H1 (cell line): Measurements from ENCODE around the gene ADGRV1. TPM values are rescaled to one million over a fixed set of nuclear protein-coding genes. Genes with fewer than 3 reads are reported as not detected.

Experiments
- CTCF ChIA-PET: fragments of 300-600 bp; sonication (Branson Sonifier 250); formaldehyde crosslinking; loops from one replicate; lab custom pipeline; 2021; ENCODE audit not compliant: partially characterized antibody; lab: Charles Lee
- POLR2A ChIA-PET: fragments of 300-600 bp; sonication (Branson Sonifier 250); formaldehyde crosslinking; loops from one replicate; lab custom pipeline; 2021; ENCODE audit warnings: inconsistent platforms; ENCODE audit not compliant: partially characterized antibody; lab: Charles Lee
- DNase-seq, 2 experiments: peaks; one replicate each; pipeline versions ENCODE4 v3.0.0 to v3.0.0-alpha.2; 2010 to 2022; ENCODE audit warnings: low spot score in 2 of 2, low read depth in 1 of 2, mixed read lengths in 1 of 2
- FAIRE-seq: peaks from 2 replicates; lab custom pipeline; 2011; peaks lifted over from hg19 to GRCh38; lab: Jason Lieb, UNC
- H2AFZ ChIP-seq: 2 replicates; pipeline ENCODE4 v1.8.1; 2012; ENCODE audit warnings: low read length, inconsistent platforms
- H2AK5ac ChIP-seq: 2 replicates; pipeline ENCODE4 v1.6.1; 2013; ENCODE audit warnings: low read depth, low read length
- H2BK120ac ChIP-seq: replicated peaks from 2 replicates; pipeline ENCODE3; 2013; ENCODE audit warnings: low read depth, low read length, inconsistent platforms
- H2BK12ac ChIP-seq: 2 replicates; pipeline ENCODE4 v1.6.1; 2013; ENCODE audit warnings: low read depth, low read length
- H2BK15ac ChIP-seq: 2 replicates; pipeline ENCODE4 v1.6.1; 2013; ENCODE audit warnings: low read length
- H2BK20ac ChIP-seq: 2 replicates; pipeline ENCODE4 v1.6.1; 2013; ENCODE audit warnings: low read length
- H2BK5ac ChIP-seq: 2 replicates; pipeline ENCODE4 v1.6.1; 2013; ENCODE audit warnings: low read depth, low read length
- H3K14ac ChIP-seq: 2 replicates; pipeline ENCODE4 v1.6.1; 2013; ENCODE audit warnings: inconsistent platforms; ENCODE audit not compliant: insufficient read length
- H3K18ac ChIP-seq: 2 replicates; pipeline ENCODE4 v1.6.1; 2013; ENCODE audit warnings: low read length; ENCODE audit errors: extremely low read depth
- H3K23ac ChIP-seq: 2 replicates; pipeline ENCODE4 v1.6.1; 2013; ENCODE audit warnings: inconsistent platforms; ENCODE audit not compliant: insufficient read length
- H3K23me2 ChIP-seq: 2 replicates; pipeline ENCODE4 v1.6.1; 2013; ENCODE audit warnings: low read depth, low read length
- H3K27ac ChIP-seq: 2 replicates; pipeline ENCODE4 v1.6.1; 2011; ENCODE audit warnings: low read depth, low read length, inconsistent platforms
- H3K27me3 ChIP-seq, 4 experiments: replicated peaks in 1 of 4; 1 replicate in 1 of 4; 2 replicates in 3 of 4; pipeline versions ENCODE4 v1.6.1 to v1.8.1; 2011 to 2013; ENCODE audit warnings: low read length in 3 of 4, mild to moderate bottlenecking in 3 of 4, inconsistent platforms in 2 of 4, mixed read lengths in 2 of 4, moderate library complexity in 1 of 4; ENCODE audit not compliant: control insufficient read depth in 3 of 4, insufficient read depth in 3 of 4; ENCODE audit errors: extremely low read depth in 1 of 4
- H3K36me3 ChIP-seq, 4 experiments: 2 replicates each; pipeline versions ENCODE4 v1.6.1 to v1.8.1; 2011 to 2013; ENCODE audit warnings: mild to moderate bottlenecking in 4 of 4, low read length in 3 of 4, moderate library complexity in 2 of 4, control low read depth in 1 of 4, inconsistent platforms in 1 of 4; ENCODE audit not compliant: insufficient read depth in 4 of 4, control insufficient read depth in 2 of 4
- H3K4ac ChIP-seq: replicated peaks from 2 replicates; pipeline ENCODE3; 2013; ENCODE audit warnings: low read length, low read depth, mixed read lengths, inconsistent platforms; ENCODE audit not compliant: insufficient read length
- H3K4me1 ChIP-seq, 4 experiments: replicated peaks in 1 of 4; 1 replicate in 1 of 4; 2 replicates in 3 of 4; pipeline versions ENCODE4 v1.6.1 to v1.8.1; 2011 to 2013; ENCODE audit warnings: low read length in 3 of 4, inconsistent platforms in 2 of 4, mixed read lengths in 1 of 4; ENCODE audit not compliant: insufficient read depth in 4 of 4, control insufficient read depth in 3 of 4
- H3K4me2 ChIP-seq, 2 experiments: 2 replicates each; pipeline versions ENCODE4 v1.6.1 to v1.8.1; 2011 to 2013; ENCODE audit warnings: low read depth in 2 of 2, low read length in 2 of 2, control low read depth in 1 of 2, inconsistent platforms in 1 of 2, mild to moderate bottlenecking in 1 of 2; ENCODE audit not compliant: insufficient read depth in 1 of 2
- H3K4me3 ChIP-seq, 4 experiments: fragments of 200-600, 300-600 bp in 1 of 4; sonication (generic), shearing (Covaris generic), sonication (Bioruptor Twin) in 1 of 4; 2 replicates each; pipeline versions ENCODE4 v1.5.1 to v1.8.1; 2011 to 2016; ENCODE audit warnings: low read length in 4 of 4, low read depth in 3 of 4, control low read depth in 2 of 4, inconsistent platforms in 2 of 4, mild to moderate bottlenecking in 2 of 4, mixed read lengths in 1 of 4, moderate library complexity in 1 of 4; ENCODE audit not compliant: insufficient read depth in 2 of 4; ENCODE audit errors: extremely low read depth in 1 of 4
- H3K56ac ChIP-seq: replicated peaks from 2 replicates; pipeline ENCODE3; 2013; ENCODE audit warnings: low read depth, mild to moderate bottlenecking, mixed read lengths, low read length, inconsistent platforms; ENCODE audit not compliant: insufficient read length
- H3K79me1 ChIP-seq: 2 replicates; pipeline ENCODE4 v1.6.1; 2013; ENCODE audit warnings: low read depth, low read length, control low read depth
- H3K79me2 ChIP-seq, 2 experiments: 2 replicates each; pipeline versions ENCODE4 v1.6.1 to v1.8.1; 2012 to 2013; ENCODE audit warnings: low read length in 2 of 2, mild to moderate bottlenecking in 2 of 2, inconsistent platforms in 1 of 2; ENCODE audit not compliant: insufficient read depth in 2 of 2, control insufficient read depth in 1 of 2
- H3K9ac ChIP-seq, 4 experiments: replicated peaks in 1 of 4; 1 replicate in 1 of 4; 2 replicates in 3 of 4; pipeline versions ENCODE4 v1.6.1 to v1.8.1; 2011 to 2013; ENCODE audit warnings: low read depth in 3 of 4, low read length in 3 of 4, control low read depth in 2 of 4, mild to moderate bottlenecking in 2 of 4, moderate library complexity in 2 of 4, inconsistent platforms in 1 of 4; ENCODE audit errors: extremely low read depth in 1 of 4
- H3K9me3 ChIP-seq, 2 experiments: 2 replicates each; pipeline versions ENCODE4 v1.6.1 to v1.8.1; 2012 to 2013; ENCODE audit warnings: mild to moderate bottlenecking in 2 of 2, moderate library complexity in 2 of 2, control low read depth in 1 of 2, inconsistent platforms in 1 of 2, low read depth in 1 of 2, low read length in 1 of 2, mixed read lengths in 1 of 2; ENCODE audit not compliant: insufficient read depth in 2 of 2
- H4K20me1 ChIP-seq, 2 experiments: replicated peaks in 1 of 2; 2 replicates each; pipeline versions ENCODE3 to v1.8.1; 2011 to 2013; ENCODE audit warnings: inconsistent platforms in 2 of 2, low read length in 2 of 2, mild to moderate bottlenecking in 1 of 2; ENCODE audit not compliant: insufficient read depth in 2 of 2, control insufficient read depth in 1 of 2
- H4K5ac ChIP-seq: 2 replicates; pipeline ENCODE4 v1.6.1; 2013; ENCODE audit warnings: low read length, low read depth, mixed read lengths, inconsistent platforms; ENCODE audit not compliant: insufficient read length
- H4K8ac ChIP-seq: 2 replicates; pipeline ENCODE4 v1.8.0; 2013; ENCODE audit warnings: mild to moderate bottlenecking, moderate library complexity, low read length, inconsistent platforms; ENCODE audit not compliant: insufficient read depth; ENCODE audit errors: extremely low read depth
- H4K91ac ChIP-seq: replicated peaks from 2 replicates; pipeline ENCODE3; 2013; ENCODE audit warnings: low read length, mixed read lengths, inconsistent platforms; ENCODE audit not compliant: insufficient read length
- CTBP2 ChIP-seq: IDR thresholded peaks from 2 replicates; pipeline ENCODE4 v1.7.0; 2011; ENCODE audit warnings: borderline replicate concordance, mild to moderate bottlenecking, moderate library complexity, mixed read lengths, low read length; ENCODE audit not compliant: insufficient read depth, insufficient read length
- GABPA ChIP-seq: IDR thresholded peaks from 2 replicates; pipeline ENCODE4 v1.6.1; 2011; ENCODE audit warnings: mild to moderate bottlenecking, low read length, moderate library complexity, borderline replicate concordance; ENCODE audit not compliant: insufficient read depth
- HDAC6 ChIP-seq: IDR thresholded peaks from one replicate; pipeline ENCODE4 v1.7.1; 2012; ENCODE audit warnings: low read depth, mild to moderate bottlenecking, inconsistent platforms, low read length, moderate library complexity
- KDM1A ChIP-seq: fragments of 200-600, 300-600 bp; sonication (generic); IDR thresholded peaks from 2 replicates; pipeline ENCODE4 v1.7.1; 2016; ENCODE audit warnings: mild to moderate bottlenecking, low read length, borderline replicate concordance
- PHF8 ChIP-seq: fragments of 200-600 bp; sonication (generic); conservative IDR thresholded peaks from 2 replicates; pipeline ENCODE4 v1.7.1; 2012; ENCODE audit warnings: low read depth, mild to moderate bottlenecking, inconsistent platforms, low read length, moderate library complexity
- POLR2A ChIP-seq, 2 experiments: IDR thresholded peaks; 1 replicate in 1 of 2; 2 replicates in 1 of 2; pipeline ENCODE4 v1.6.1; 2011; ENCODE audit warnings: low read depth in 2 of 2, low read length in 2 of 2, mild to moderate bottlenecking in 2 of 2; ENCODE audit errors: control extremely low read depth in 1 of 2
- RAD21 ChIP-seq, 2 experiments: IDR thresholded peaks in 1 of 2; conservative IDR thresholded peaks in 1 of 2; 2 replicates each; pipeline ENCODE4 v1.6.1; 2011; ENCODE audit warnings: low read depth in 2 of 2, low read length in 2 of 2, improper control_type of control experiment in 1 of 2, inconsistent platforms in 1 of 2, mild to moderate bottlenecking in 1 of 2, moderate library complexity in 1 of 2
- RBBP5 ChIP-seq: IDR thresholded peaks from 2 replicates; pipeline ENCODE4 v1.7.1; 2012; ENCODE audit warnings: low read depth, mild to moderate bottlenecking, inconsistent platforms, low read length, moderate library complexity, borderline replicate concordance
- SIX5 ChIP-seq: IDR thresholded peaks from 2 replicates; pipeline ENCODE4 v1.6.1; 2011; ENCODE audit warnings: mild to moderate bottlenecking, low read depth, low read length
- SP1 ChIP-seq: IDR thresholded peaks from 2 replicates; pipeline ENCODE4 v1.6.1; 2011; ENCODE audit warnings: low read depth, low read length
- SRF ChIP-seq: IDR thresholded peaks from 2 replicates; pipeline ENCODE4 v1.6.1; 2011; ENCODE audit warnings: mild to moderate bottlenecking, low read depth, low read length, moderate library complexity
- TBP ChIP-seq: IDR thresholded peaks from 2 replicates; pipeline ENCODE4 v1.6.1; 2011; ENCODE audit warnings: low read depth, low read length, improper control_type of control experiment
- WGBS, 2 experiments: shearing (Covaris generic) in 1 of 2; methylation state at CpG; one replicate each; pipeline versions ENCODE4 v1.1.6 to v1.1.7; 2013 to 2015; ENCODE audit warnings: low lambda C conversion rate in 2 of 2, mixed read lengths in 2 of 2, inconsistent platforms in 1 of 2, low coverage in 1 of 2, missing lambda C conversion rate in 1 of 2; ENCODE audit not compliant: insufficient replicate concordance in 2 of 2, insufficient coverage in 1 of 2, insufficient read length in 1 of 2; ENCODE audit errors: extremely low coverage in 1 of 2, missing lambda C conversion rate in 1 of 2; 5-methylcytosine and 5-hydroxymethylcytosine counted together
- polyA plus RNA-seq, 7 experiments: library from polyadenylated mRNA; depleted of rRNA in 3 of 7; stranded (reverse) in 5 of 7; unstranded in 2 of 7; fragments of >200 nt in 5 of 7; fragments of 200-250 nt in 2 of 7; gene quantifications; 1 replicate in 5 of 7; 2 replicates in 1 of 7; 4 replicates in 1 of 7; pipeline versions ENCODE4 v1.2.1 to v1.2.3, GENCODE V29; 2011 to 2013; ENCODE audit warnings: missing spikeins in 2 of 7, mixed read lengths in 2 of 7
- total RNA-seq: library from RNA; stranded (reverse); fragmentation: NEBNext Ultra II Directional; extraction: Animal tissue kit (Norgen Biotek cat#: 25700); gene quantifications from 2 replicates; pipeline ENCODE4 v1.2.1, GENCODE V29; 2021

The ADGRV1 gene
- total and polyA plus RNA-seq, 2 of the 8 experiments (the other 6 are each of a cell fraction or from before 2014, with no cell fraction given) = 53.1 to 62.2 TPM

- Histone ChIP-seq H3K79me2 (no peaks in the 10 kb centered on the region), H3K23me2 (no peaks in the 10 kb centered on the region), H2AK5ac (no peak overlapping the region), H2BK20ac (no peak overlapping the region), H3K79me1 (no peaks in the 10 kb centered on the region), H4K20me1 (no peaks in the 10 kb centered on the region), H2BK120ac (no peak overlapping the region), H3K9ac (no peak overlapping the region), H3K18ac (no peak overlapping the region), H2BK15ac (no peak overlapping the region), H2BK12ac (no peak overlapping the region), H3K27me3 (no peaks in the 10 kb centered on the region), H3K4ac (no peak overlapping the region), H3K36me3 (no peaks in the 10 kb centered on the region), H3K56ac (no peak overlapping the region), H4K91ac (no peak overlapping the region), H3K23ac (no peak overlapping the region), H3K4me2 (no peak overlapping the region), H4K5ac (no peak overlapping the region), H3K4me1 (no peaks in the 10 kb centered on the region), H3K4me3 (no peak overlapping the region), H2AFZ (no peak overlapping the region), H2BK5ac (no peak overlapping the region), H3K14ac (no peak overlapping the region), H3K27ac (no peak overlapping the region), H3K9me3 (no peaks in the 10 kb centered on the region), H4K8ac (no peak overlapping the region)
- 90% methylated on average over 3 of the region's 3 CpGs; no CpG with 5 or more reads in 1 of the 2 experiments for WGBS, 2 experiments
- DNase-seq = no peak
- no peak for FAIRE-seq
- ChIA-PET POLR2A (interaction anchor here (0.9 kb wide), 1 partner anchor 215 kb away, joined by 3 read pairs; no protein-coding TSS in a partner anchor), CTCF (interaction anchor here (0.7 to 1.1 kb wide), 4 partner anchors 13 to 179 kb away, joined by 3 read pairs; no protein-coding TSS in a partner anchor)
- TF ChIP-seq SRF (no peak), POLR2A (IDR thresholded peaks at IDR 0.05; ENCODE audit: control extremely low read depth in 1 of 2, low read depth in 2 of 2, low read length in 2 of 2) (no peak), PHF8 (no peak), GABPA (no peak), SP1 (no peak), KDM1A (no peak), RAD21 (IDR thresholded peaks at IDR 0.05 in 1 of 2, conservative IDR thresholded peaks at IDR 0.05 in 1 of 2; ENCODE audit: low read depth in 2 of 2, low read length in 2 of 2) (no peak), HDAC6 (no peak), RBBP5 (no peak), TBP (no peak), CTBP2 (no peak), SIX5 (no peak)
Measured at GRCh38 chr5:91207248-91207647, 648.7 kb downstream of the ADGRV1 start.
